ENCODE data around the gene TPBGL.

The TPBGL gene

GRCh38 chr11:75212411-75212810 lies 28.2 kb upstream of the TPBGL start:
- no peak for FAIRE-seq

DNA sequence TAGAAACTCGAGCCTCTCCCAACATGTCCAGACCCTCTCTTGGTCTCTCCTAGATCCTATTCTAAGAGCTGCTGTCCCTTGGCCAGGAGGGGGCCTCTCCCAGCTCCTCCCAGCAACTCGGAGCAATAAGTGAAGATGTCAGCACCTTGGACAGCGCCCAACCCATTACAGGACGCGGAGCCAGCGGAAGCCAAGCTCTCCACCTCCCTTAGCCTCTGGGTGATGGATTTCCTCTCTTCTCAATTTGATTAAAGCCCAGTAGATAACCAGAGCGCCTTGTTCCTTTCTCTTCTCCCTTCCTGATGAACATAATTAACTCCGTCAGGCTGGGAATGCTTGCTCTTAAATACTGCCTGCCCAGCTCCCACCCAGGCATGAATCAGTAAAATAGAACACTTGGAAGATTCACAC lies 26.2 kb upstream of the TPBGL start:
- FAIRE-seq = no peak

DNA sequence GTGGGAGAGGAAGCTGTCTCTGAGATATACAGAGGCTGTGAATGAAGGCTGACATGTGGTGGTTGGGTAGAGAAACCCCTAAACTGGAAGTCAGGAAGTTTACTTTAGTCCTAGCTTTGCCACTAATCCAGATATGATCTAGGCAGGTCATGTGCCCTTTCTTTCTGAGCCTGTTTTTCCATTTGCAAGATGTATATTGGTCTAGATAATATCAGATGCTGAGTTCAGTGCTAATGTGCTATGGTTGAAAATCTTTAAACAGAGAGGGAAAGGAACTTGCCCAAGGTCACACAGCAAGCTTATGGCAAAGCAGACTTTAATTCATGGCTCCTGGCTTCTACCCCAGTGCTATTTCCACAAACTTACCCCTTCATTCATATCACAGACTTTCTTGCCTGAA lies 25.7 kb upstream of the TPBGL start:
- no peak for FAIRE-seq

- FAIRE-seq = no peak
These were observed 20.7 kb upstream of the TPBGL start for GRCh38 chr11:75219869-75220268.

DNA sequence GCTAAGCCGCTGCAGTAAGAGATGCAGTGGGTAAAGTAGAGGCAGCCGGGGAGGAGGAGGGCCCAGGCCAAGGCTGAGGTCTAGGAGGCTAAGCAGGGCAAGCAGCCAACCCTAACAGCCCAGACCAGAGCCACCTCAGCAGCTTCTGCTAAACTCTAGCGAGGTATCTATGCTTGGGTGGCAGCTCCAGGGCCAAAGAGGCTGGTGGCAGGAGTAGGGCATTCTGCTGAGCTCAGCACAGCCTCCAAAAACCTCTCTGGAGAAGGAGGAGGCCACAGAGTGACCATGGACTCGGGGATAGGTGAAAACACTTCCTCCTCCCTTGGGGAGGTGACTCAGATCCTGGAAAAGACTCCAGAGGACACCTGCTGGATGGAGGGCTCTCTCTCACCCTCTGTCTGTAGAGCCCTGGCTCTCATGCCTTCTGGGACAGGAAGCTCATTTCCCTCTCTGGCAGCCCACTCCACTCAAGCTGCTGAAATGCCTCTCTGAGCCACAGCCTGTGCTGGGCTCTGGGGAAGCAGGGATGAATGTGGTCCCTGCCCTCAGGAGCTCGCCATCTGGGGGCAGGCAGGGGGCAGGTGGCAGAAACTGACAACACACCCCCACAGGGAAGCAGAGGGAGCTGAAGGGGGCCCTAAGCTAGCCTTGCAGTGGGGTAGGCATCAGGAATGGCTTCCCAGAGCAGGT lies 16.5 kb upstream of the TPBGL start:
- no peak for FAIRE-seq

GRCh38 chr11:75225794-75226193 lies 14.8 kb upstream of the TPBGL start:
- FAIRE-seq = no peak

DNA sequence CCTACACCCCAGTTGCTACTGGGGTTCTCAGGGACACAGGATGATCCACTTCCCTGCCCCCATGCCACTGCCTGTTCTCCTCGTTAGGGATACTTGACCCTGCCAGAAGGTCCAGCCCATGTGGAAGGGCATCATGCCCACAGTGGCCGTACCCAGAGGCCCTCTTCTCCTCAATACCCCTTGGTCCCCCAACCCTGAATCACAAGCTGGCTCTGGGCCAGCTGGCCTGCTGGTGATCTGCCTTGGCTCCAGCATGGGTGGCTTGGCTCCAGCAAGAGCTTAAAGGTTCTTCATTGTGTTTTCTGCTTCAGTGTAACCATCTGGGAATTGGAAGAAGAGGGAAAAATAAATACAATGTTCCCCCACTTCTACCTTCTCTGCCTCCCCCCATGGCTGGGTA lies 11.1 kb upstream of the TPBGL start:
- FAIRE-seq = no peak

GRCh38 chr11:75230621-75231020 lies 10.0 kb upstream of the TPBGL start:
- FAIRE-seq = no peak

DNA sequence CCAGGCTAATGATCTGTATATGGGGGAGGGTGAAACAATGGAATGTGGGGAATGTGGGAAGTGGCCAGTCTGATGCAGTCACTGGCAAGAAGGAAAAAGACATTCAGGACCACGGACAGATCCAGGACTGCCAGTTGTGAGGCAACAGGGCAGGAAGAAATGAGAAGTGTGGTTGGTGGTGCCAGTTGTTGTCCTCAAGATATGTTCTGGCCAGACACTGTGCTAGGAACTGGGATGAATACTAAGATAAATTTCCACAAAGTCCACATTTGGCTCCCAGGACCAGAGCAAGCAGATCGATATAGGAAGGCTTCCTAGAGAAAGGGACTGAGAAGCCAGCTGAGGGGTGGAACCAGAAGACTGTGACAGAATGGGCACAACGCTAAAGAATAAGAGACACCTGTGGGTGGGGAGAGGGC lies 6.8 kb upstream of the TPBGL start:
- FAIRE-seq = no peak

- no peak for FAIRE-seq
These were observed 4.5 kb upstream of the TPBGL start for GRCh38 chr11:75236062-75236461.

DNA sequence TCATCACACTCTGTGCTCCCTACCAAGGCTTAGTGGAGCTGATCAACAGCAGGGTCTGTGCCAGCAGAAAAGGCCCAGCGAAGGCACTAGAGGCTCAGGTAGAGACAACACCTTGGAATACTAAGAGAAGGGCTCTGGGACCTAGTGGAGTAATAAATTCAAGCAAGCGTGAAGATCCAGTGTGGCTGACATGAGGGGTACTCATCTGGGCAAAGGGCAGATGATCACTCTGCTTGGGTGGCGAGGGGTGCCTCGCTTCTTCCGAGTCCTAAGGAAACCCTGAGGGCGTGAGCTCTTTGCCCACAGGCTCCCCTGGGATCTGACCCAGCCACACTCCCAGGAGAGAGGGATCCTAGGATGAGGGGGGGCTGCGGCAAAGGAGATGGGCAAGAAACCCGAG lies 3.5 kb upstream of the TPBGL start:
- no peak for FAIRE-seq

- no peak for FAIRE-seq
These were observed 1.8 kb upstream of the TPBGL start for GRCh38 chr11:75238595-75239440.

DNA sequence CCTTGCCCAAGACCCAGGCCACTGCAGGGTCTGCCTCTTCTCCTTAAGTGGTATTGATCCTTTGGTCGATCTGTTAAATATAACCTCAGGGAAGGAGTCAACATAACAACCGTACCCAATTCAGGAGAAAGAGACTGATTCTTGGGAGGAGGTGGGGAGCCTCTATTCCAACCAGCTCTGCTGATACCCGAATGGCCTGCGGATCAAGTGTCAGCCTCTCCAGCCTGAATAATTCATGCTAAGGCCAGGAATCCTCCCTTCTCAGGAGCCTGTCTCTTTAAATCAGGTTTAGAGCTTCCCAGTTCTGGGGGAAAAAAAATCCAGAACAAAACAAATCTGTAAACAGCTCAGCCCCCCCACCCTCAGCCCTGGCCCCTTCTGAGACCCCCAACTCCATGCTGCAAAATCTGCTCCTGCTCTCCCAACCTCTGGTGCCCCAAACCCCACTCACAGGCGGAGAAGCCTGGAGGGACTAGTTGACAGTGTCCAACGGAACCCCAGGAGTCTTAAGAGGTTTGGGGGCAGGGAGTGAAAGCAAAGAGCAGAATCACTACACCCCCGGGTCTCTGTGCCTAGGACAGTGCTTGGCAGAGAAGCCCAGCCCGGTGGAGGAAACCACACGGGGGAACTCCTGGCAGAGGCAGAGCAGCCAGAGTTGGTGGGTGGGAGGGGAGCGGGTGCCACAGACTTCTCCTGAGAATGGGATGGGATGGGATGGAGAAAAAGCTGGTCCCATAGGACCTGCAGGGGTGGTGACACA lies 863 bp upstream of the TPBGL start:
- no peak for FAIRE-seq

GRCh38 chr11:75241036-75241905 lies 697 bp downstream of the TPBGL start:
- no peak for FAIRE-seq

GRCh38 chr11:75241906-75242644 lies 1.5 kb downstream of the TPBGL start:
- no peak for FAIRE-seq

GRCh38 chr11:75242722-75243600 lies 2.4 kb downstream of the TPBGL start:
- no peak for FAIRE-seq

DNA sequence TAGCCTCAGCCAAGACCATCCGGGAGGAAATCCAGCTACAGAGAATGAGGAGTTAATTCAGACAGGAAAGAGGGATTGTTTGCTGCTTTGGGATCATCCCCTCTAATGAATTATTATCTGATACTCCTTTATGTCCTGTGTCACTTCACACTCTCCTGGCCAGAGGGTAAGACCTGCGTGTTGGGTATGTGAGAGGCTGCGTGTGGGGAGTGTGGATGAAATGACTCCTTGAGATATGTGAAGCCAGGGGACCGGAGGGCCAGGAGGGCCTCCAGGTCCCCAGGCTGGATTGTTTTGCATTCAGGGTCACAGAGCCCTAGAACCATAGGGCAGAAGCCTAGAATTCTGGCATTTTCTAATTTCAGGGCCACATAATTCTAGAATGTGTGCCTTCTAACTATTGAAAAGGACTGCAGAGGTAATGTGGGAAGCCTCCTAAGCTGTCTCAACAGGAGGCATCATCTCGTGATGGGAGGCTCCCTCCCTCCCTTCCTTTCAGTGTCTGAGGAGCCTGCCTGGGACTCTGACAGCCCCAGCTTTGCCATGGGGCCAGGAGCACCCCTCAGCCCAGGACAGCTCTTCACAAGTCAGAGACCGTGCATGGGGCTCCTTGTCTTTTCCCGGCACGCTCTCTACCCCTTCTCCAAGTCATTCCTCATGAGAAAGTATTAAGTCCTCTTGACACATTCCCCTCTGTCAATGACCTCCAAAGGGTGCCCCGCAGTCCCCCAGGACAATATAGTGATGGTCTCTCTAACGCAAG lies 3.7 kb downstream of the TPBGL start:
- no peak for FAIRE-seq

GRCh38 chr11:75245356-75246005 lies 4.9 kb downstream of the TPBGL start:
- no peak for FAIRE-seq

DNA sequence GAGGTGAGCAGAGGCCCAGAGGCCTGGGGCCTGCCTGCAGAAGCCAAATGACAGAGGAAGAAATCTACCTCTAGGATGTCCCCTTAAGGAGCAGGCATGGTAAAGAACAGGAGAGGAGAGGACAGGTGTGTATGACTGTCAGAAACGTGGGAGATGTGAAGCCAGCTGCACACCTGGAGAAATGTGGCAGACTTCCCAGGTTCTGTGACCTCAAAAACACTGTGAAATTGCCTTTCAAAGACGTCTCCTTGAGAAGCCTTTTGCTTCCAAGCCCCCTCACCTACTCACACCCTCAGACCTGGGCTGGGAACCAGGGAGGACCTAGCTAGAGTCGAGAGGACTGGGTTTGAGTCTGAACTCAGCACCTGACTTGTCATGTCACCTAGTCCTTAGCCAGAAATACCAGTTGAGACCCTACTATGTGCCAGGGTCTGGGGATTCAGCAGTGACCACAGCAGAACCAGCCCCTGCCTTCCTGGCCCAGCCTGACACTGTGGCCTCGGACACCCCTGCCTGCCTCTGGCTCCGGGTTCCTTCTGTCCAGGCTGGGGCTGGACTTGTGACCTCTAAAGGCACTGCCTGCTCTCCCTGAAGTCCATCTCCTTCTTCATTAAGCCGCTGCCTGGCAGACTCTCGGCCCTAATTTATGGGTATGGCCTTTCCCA lies 5.6 kb downstream of the TPBGL start:
- no peak for FAIRE-seq
